ENCODE results near the gene FANCD2. TPM values are rescaled to one million over a fixed set of nuclear protein-coding genes. Genes with fewer than 3 reads are reported as not detected.

Gene FANCD2
- polyA plus RNA-seq, 2 of the 4 experiments (the other 2 are of a cell fraction) = 25.1 to 44.3 TPM

DNA sequence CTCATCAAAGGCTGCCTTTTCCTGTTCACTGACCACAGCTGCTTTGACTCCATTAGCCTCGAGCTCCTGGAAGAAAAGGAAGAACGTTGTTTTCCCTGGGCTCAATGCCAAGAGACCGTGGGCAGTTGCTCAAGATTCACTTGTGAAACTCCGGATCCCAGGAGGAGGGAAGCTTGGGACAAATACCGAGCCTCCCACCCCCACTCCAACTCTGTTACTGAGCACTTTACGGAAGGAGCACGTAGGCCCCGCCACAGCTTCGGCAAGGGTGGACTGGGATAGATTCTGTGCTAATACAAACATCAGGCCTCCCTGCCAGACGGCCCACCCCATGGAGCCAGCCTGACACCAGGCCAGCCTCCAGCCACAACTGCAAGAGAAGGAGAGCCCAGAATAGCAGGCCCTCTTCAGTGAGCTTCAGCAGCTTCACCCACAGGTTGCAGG lies 10.8 kb upstream of the FANCD2 start:
- WGBS (ENCODE audit: missing lambda C conversion rate) = 37% methylated on average over 10 of the region's 10 CpGs
- ChIA-PET POLR2A (interaction anchor here (0.6 to 0.9 kb wide), 4 partner anchors 11 to 99 kb away, joined by 3 to 7 read pairs (median 5); partner anchors contain the start of genes EMC3 and FANCD2), CTCF (interaction anchor here (0.6 to 1.6 kb wide), 3 partner anchors 10 to 286 kb away, joined by 3 read pairs; partner anchors contain the start of gene FANCD2)
- H3K9me3 ChIP-seq = no peaks in the 10 kb centered on the region
- ATAC-seq (no peak; a peak in 1 of 6 replicates), DNase-seq (ENCODE audit: low read depth in 1 of 2, low spot score in 1 of 2) (peak in 1 of 2 experiments; percentile 55), FAIRE-seq (no peak)
- H3K4me1 ChIP-seq = peaks cover 15% of the 10 kb centered on the region
- no peak for TF ChIP-seq JUNB (IDR thresholded peaks at IDR 0.05)
- TF ChIP-seq RFX5 (IDR thresholded peaks at IDR 0.05) = no peak
- TF ChIP-seq NFE2L2 (conservative IDR thresholded peaks at IDR 0.05; ENCODE audit: low read length) = no peak
- TF ChIP-seq CEBPB (IDR thresholded peaks at IDR 0.05) = peak; percentile 55 to 56; a peak in 3 of 4 replicates
- H3K4me3 ChIP-seq = no peak overlapping the region
- H3K27ac ChIP-seq = peak overlapping the region; percentile 46 to 74; a peak in 5 of 6 replicates
- H3K4me2 ChIP-seq = peak overlapping the region; percentile 54; the same call in 2 of the 3 replicates

DNA sequence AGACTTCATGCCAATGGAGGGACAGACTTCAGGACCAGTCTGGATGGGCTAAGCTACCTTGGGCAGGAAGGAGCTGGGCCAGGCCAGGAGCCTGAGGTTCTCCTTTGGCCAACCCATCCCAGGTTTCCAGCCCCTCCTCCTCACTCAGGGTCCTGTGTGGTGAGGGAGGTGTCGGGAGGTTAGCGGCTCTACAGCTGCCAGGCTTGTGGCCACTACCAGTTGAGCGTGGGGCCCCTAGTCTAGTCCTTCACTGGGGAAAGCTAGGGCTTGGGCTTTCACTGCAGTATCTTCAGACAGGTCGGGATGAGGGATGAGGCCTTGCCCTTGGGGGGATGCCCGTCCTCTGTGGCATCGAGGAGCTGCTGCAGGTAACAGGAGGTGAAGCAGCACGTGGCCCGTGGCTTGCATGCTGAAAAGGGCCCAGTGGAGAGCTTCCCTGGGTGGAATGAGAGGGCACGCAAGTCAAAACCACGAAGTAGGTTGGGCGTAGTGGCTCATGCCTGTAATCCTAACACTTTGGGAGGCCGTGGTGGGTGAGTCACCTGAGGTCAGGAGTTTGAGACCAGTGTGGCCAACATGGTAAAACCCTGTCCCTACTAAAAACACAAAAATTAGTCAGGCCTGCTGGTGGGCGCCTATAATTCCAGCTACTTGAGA lies 8.5 kb upstream of the FANCD2 start:
- Histone ChIP-seq H3K4me1 (peaks cover 11% of the 10 kb centered on the region), H3K9me3 (no peaks in the 10 kb centered on the region), H3K4me3 (no peak overlapping the region), H3K27ac (no peak overlapping the region), H3K4me2 (no peak overlapping the region)
- DNase-seq (ENCODE audit: low read depth in 1 of 2, low spot score in 1 of 2) (no peak), FAIRE-seq (no peak), ATAC-seq (no peak)
- POLR2A ChIA-PET = no interaction called here
- 78% methylated on average over 12 of the region's 13 CpGs for WGBS (ENCODE audit: missing lambda C conversion rate)
- TF ChIP-seq REST (IDR thresholded peaks at IDR 0.05) = no peak
- TF ChIP-seq, protein P1, sequence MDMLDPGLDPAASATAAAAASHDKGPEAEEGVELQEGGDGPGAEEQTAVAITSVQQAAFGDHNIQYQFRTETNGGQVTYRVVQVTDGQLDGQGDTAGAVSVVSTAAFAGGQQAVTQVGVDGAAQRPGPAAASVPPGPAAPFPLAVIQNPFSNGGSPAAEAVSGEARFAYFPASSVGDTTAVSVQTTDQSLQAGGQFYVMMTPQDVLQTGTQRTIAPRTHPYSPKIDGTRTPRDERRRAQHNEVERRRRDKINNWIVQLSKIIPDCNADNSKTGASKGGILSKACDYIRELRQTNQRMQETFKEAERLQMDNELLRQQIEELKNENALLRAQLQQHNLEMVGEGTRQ (IDR thresholded peaks at IDR 0.05) = no peak
- no peak for TF ChIP-seq HOXB13 (CRISPR knock-in tag; IDR thresholded peaks at IDR 0.05; ENCODE audit: low read depth)
- TF ChIP-seq RARB (CRISPR knock-in tag; IDR thresholded peaks at IDR 0.05) = no peak
- no peak for TF ChIP-seq MAFK (IDR thresholded peaks at IDR 0.05; ENCODE audit: partially characterized antibody)
- TF ChIP-seq HMGXB4 (CRISPR knock-in tag; IDR thresholded peaks at IDR 0.05; ENCODE audit: borderline replicate concordance) = no peak
- no peak for TF ChIP-seq SREBF2 (IDR thresholded peaks at IDR 0.05)
- no peak for TF ChIP-seq PHF8 (IDR thresholded peaks at IDR 0.05; ENCODE audit: borderline replicate concordance, low read depth)
- no peak for TF ChIP-seq MAZ (IDR thresholded peaks at IDR 0.05; ENCODE audit: borderline replicate concordance, low read depth, low read length)
- no peak for TF ChIP-seq FOSB (CRISPR knock-in tag; IDR thresholded peaks at IDR 0.05)
- TF ChIP-seq, protein P2, sequence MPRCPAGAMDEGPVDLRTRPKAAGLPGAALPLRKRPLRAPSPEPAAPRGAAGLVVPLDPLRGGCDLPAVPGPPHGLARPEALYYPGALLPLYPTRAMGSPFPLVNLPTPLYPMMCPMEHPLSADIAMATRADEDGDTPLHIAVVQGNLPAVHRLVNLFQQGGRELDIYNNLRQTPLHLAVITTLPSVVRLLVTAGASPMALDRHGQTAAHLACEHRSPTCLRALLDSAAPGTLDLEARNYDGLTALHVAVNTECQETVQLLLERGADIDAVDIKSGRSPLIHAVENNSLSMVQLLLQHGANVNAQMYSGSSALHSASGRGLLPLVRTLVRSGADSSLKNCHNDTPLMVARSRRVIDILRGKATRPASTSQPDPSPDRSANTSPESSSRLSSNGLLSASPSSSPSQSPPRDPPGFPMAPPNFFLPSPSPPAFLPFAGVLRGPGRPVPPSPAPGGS (IDR thresholded peaks at IDR 0.05) = no peak
- TF ChIP-seq POLR2AphosphoS2 (conservative IDR thresholded peaks at IDR 0.05; ENCODE audit: low read length) = no peak
- no peak for TF ChIP-seq ATOH8 (CRISPR knock-in tag; IDR thresholded peaks at IDR 0.05; ENCODE audit: low read depth)
- TF ChIP-seq ELK1 (IDR thresholded peaks at IDR 0.05; ENCODE audit: low read depth, low read length) = no peak
- no peak for TF ChIP-seq FOXS1 (CRISPR knock-in tag; IDR thresholded peaks at IDR 0.05)
- no peak for TF ChIP-seq SMC3 (IDR thresholded peaks at IDR 0.05)
- TF ChIP-seq TP53 (CRISPR knock-in tag; IDR thresholded peaks at IDR 0.05) = no peak
- TF ChIP-seq, protein P3, sequence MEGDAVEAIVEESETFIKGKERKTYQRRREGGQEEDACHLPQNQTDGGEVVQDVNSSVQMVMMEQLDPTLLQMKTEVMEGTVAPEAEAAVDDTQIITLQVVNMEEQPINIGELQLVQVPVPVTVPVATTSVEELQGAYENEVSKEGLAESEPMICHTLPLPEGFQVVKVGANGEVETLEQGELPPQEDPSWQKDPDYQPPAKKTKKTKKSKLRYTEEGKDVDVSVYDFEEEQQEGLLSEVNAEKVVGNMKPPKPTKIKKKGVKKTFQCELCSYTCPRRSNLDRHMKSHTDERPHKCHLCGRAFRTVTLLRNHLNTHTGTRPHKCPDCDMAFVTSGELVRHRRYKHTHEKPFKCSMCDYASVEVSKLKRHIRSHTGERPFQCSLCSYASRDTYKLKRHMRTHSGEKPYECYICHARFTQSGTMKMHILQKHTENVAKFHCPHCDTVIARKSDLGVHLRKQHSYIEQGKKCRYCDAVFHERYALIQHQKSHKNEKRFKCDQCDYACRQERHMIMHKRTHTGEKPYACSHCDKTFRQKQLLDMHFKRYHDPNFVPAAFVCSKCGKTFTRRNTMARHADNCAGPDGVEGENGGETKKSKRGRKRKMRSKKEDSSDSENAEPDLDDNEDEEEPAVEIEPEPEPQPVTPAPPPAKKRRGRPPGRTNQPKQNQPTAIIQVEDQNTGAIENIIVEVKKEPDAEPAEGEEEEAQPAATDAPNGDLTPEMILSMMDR (IDR thresholded peaks at IDR 0.05) = no peak
- CTCF ChIA-PET = interaction anchor here (1.1 to 1.7 kb wide), 3 partner anchors 69 to 246 kb away, joined by 3 to 7 read pairs (median 3); no protein-coding TSS in a partner anchor
